Body of pancreas (tissue), 4 donors: ENCODE results near the gene ACTN1. TPM values are rescaled to one million over a fixed set of nuclear protein-coding genes. Genes with fewer than 3 reads are reported as not detected.

Experiments
- ATAC-seq: fragments of 150-250 bp; one replicate; pipeline ENCODE4 v1.9.1; 2016
- DNase-seq, 4 donors: peaks; one replicate each; pipeline ENCODE4 v3.0.0-alpha.2; 2019
- H3K27ac ChIP-seq, 4 donors: fragments of 200-600 bp; sonication (generic); 1 replicate in 3 of 4; 2 replicates in 1 of 4; pipeline versions ENCODE4 v1.5.1 to v1.6.1; 2016 to 2019; ENCODE audit warnings: mild to moderate bottlenecking in 1 of 4, mixed read lengths in 1 of 4, moderate library complexity in 1 of 4
- H3K27me3 ChIP-seq, 2 donors: fragments of 200-600 bp; sonication (generic); one replicate each; pipeline ENCODE4 v1.6.0; 2016; ENCODE audit warnings: mild to moderate bottlenecking in 1 of 2
- H3K36me3 ChIP-seq, 2 donors: fragments of 200-600 bp; sonication (generic); replicated peaks in 1 of 2; 2 replicates each; pipeline ENCODE4 v1.5.1; 2016; ENCODE audit warnings: low read depth in 2 of 2; ENCODE audit not compliant: insufficient read depth in 1 of 2
- H3K4me1 ChIP-seq: fragments of 200-600 bp; sonication (generic); one replicate; pipeline ENCODE4 v1.6.0; 2016
- H3K4me3 ChIP-seq, 2 donors: fragments of 200-600 bp; sonication (generic); 1 replicate in 1 of 2; 2 replicates in 1 of 2; pipeline ENCODE4 v1.5.1; 2016 to 2019
- H3K9me3 ChIP-seq, 3 donors: fragments of 200-600 bp; sonication (generic); 1 replicate in 2 of 3; 2 replicates in 1 of 3; pipeline ENCODE4 v1.5.1; 2016
- POLR2A ChIP-seq, 3 donors: fragments of 450-650 bp; IDR thresholded peaks; one replicate each; pipeline ENCODE4 v1.6.1; 2016; ENCODE audit warnings: antibody characterized with exemption in 3 of 3, mild to moderate bottlenecking in 2 of 3
- WGBS, 2 donors: methylation state at CpG; one replicate each; pipeline ENCODE4 v1.1.5; 2017; 5-methylcytosine and 5-hydroxymethylcytosine counted together
- intact Hi-C: fragments of 100-400 bp; cut with DNase I; formaldehyde crosslinking; loops from one replicate; pipeline ENCODE4 v1.15.1; 2023
- total RNA-seq, 2 donors: library from RNA; depleted of rRNA; stranded (reverse); fragments of >200 nt; gene quantifications; one replicate each; pipeline ENCODE4 v1.1.0, GENCODE V29; 2016
- TF ChIP-seq, protein P1 (sequence below), 7 experiments: fragments of 450-650 bp in 4 of 7; fragments of 200-600 bp in 3 of 7; sonication (generic) in 3 of 7; IDR thresholded peaks; one replicate each; pipeline ENCODE4 v1.5.1; 2016 to 2019; ENCODE audit warnings: antibody characterized with exemption in 7 of 7

ACTN1 gene
- total RNA-seq, 2 donors from 2014 or later = 84.8 to 93.6 TPM

DNA sequence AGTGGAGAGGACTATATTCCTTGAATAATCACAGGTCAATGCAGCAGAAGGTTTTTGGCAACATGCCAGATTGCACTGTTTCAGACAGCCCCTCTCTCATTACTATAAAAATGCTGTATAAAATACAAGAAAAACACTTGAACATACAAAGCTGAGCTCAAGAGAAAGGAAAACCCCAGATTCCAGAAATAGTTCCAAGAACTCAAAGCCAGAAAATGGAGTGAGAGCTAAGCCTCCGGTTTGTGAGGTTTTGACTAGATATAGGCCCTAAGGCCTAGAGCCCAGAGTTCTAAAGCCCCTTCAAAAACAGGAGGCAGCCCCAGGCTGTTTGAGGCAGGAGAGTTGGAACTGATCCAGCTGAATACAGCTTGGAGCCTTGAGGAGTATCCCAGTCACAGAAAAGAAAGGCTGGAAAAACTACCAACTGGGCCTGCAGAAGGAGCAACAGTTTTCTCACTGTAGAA lies 29.4 kb upstream of the ACTN1 start:
- Histone ChIP-seq H3K4me3 (no peak overlapping the region), H3K27me3 (no peaks in the 10 kb centered on the region), H3K9me3 (no peaks in the 10 kb centered on the region), H3K4me1 (no peaks in the 10 kb centered on the region), H3K27ac (no peak overlapping the region), H3K36me3 (no peaks in the 10 kb centered on the region)
- DNase-seq = no peak
- ATAC-seq = no peak
- 68 to 70% methylated on average over 1 of the region's 1 CpG for WGBS, 2 donors
- TF ChIP-seq, protein P1, sequence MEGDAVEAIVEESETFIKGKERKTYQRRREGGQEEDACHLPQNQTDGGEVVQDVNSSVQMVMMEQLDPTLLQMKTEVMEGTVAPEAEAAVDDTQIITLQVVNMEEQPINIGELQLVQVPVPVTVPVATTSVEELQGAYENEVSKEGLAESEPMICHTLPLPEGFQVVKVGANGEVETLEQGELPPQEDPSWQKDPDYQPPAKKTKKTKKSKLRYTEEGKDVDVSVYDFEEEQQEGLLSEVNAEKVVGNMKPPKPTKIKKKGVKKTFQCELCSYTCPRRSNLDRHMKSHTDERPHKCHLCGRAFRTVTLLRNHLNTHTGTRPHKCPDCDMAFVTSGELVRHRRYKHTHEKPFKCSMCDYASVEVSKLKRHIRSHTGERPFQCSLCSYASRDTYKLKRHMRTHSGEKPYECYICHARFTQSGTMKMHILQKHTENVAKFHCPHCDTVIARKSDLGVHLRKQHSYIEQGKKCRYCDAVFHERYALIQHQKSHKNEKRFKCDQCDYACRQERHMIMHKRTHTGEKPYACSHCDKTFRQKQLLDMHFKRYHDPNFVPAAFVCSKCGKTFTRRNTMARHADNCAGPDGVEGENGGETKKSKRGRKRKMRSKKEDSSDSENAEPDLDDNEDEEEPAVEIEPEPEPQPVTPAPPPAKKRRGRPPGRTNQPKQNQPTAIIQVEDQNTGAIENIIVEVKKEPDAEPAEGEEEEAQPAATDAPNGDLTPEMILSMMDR (IDR thresholded peaks at IDR 0.05) = no peak
- TF ChIP-seq POLR2A (IDR thresholded peaks at IDR 0.05) = no peak
- intact Hi-C loops = no loop called here

DNA sequence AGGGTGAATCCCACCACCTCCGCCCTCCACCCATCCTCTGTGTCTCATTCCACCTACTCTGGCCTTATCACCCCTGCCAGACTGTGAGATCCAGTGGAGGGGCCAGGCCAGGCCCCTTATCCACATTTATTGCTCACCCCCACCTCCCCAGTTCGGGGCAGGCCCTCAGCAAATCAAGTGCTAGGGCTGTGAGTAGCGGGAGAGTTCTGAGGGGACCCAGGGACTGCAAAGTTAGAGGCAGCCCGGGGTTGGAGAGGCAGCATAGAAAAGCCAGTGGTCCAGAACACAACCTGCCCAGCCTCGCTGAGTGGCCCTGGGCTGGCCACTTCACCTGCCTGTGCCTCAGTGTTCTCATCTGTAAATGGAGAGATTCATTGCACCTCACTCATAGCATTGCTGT lies 27.2 kb upstream of the ACTN1 start:
- no peaks in the 10 kb centered on the region for H3K9me3 ChIP-seq
- H3K27me3 ChIP-seq = no peaks in the 10 kb centered on the region
- TF ChIP-seq, protein P1 (IDR thresholded peaks at IDR 0.05) = no peak
- no peak for TF ChIP-seq POLR2A (IDR thresholded peaks at IDR 0.05)
- ATAC-seq (no peak), DNase-seq (no peak)
- no peak overlapping the region for H3K4me3 ChIP-seq
- H3K36me3 ChIP-seq = no peaks in the 10 kb centered on the region
- no peaks in the 10 kb centered on the region for H3K4me1 ChIP-seq
- WGBS, 2 donors = 82 to 93% methylated on average over 4 of the region's 5 CpGs
- intact Hi-C loops = no loop called here
- no peak overlapping the region for H3K27ac ChIP-seq

DNA sequence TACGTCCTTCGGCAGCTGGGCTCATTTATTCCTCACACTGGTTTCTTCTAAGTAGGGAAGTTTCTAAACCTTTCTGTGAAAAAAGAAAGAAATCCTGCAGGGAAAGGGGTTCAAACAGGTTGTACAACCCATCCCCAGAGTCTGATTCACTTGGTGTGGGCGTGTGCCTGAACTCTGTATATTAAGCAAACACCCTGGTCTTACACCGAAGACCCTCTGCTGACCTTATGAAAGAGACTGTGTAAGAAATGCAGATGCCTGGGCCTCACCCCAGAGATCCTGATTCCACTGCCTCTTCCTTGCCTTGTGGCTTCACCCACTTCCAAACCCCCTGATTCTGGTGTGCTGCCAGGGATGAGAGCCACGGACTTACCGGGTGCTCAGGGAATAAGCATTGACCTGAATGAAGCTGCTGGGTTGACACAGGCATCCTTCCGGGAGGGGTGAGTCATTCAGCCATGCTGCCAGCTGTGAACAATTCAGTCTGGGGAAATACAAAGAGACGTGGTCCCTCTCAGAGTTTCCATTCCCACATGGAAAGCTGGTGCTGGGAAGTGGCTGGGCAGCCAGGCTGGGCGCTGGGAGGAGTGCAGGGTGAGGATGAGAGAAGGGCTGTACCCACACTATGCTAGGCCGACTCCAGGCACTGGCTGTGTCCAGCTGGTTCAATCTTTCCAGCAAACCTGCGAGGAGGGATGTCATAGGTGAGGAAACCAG lies 26.5 kb upstream of the ACTN1 start:
- 59 to 60% methylated on average over 9 to 11 of the region's 11 CpGs for WGBS, 2 donors
- Histone ChIP-seq H3K4me1 (no peaks in the 10 kb centered on the region), H3K4me3 (no peak overlapping the region), H3K27me3 (no peaks in the 10 kb centered on the region), H3K36me3 (no peaks in the 10 kb centered on the region), H3K27ac (no peak overlapping the region), H3K9me3 (no peaks in the 10 kb centered on the region)
- peak; percentile 61 for ATAC-seq
- peak; percentile 32 to 57 (median 49) for DNase-seq
- intact Hi-C loops = no loop called here
- TF ChIP-seq, protein P1 (IDR thresholded peaks at IDR 0.05) = no peak
- no peak for TF ChIP-seq POLR2A (IDR thresholded peaks at IDR 0.05)

DNA sequence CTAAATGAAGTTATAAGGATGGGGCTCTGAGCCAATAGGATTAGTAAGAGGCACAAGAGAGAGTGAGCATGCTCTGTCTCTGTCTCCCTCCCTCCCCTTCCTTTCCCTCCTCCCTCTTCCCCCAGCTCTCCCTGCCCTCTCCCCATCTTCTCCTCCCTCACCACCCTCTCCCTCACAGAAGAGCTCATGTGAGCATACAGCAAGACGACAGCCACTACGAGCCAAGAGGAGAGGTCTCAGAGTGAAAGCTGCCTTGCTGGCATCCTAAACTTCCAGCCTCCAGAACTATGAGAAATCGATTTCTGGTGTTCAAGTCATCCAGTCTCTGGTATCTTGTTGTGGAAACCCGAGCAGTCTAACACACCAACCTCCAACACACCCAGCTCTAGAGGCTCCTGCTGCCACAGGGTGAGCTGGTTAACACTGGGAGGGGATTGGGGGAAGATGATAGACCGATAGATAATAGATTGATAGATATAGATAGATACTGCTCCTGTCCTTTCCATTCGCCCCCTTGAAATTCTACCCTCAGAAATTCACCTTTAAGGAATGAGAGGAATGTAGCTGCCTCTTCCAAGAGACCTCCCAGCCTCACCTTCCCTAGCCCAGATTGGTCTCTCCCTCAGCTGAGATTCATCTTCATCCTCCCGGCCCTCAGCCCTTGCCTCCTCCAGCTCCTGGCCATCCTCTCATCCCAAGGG lies 25.8 kb upstream of the ACTN1 start:
- intact Hi-C loops = no loop called here
- Histone ChIP-seq H3K27me3 (no peaks in the 10 kb centered on the region), H3K36me3 (no peaks in the 10 kb centered on the region), H3K4me1 (no peaks in the 10 kb centered on the region), H3K4me3 (no peak overlapping the region), H3K27ac (no peak overlapping the region), H3K9me3 (no peaks in the 10 kb centered on the region)
- ATAC-seq (no peak), DNase-seq (no peak)
- 49 to 53% methylated on average over 7 of the region's 7 CpGs for WGBS, 2 donors
- TF ChIP-seq POLR2A (IDR thresholded peaks at IDR 0.05) = no peak
- TF ChIP-seq, protein P1 (IDR thresholded peaks at IDR 0.05) = no peak
